GM18873 (cell line): ENCODE results near the gene ASB13.
A peak's percentile ranks its signal among the peaks of the same experiment; 100 is the strongest.
"Not testable (repeated sequence)": the region's sequence is repeated elsewhere in the genome, so short reads cannot be mapped to it uniquely, and the experiment has no call there.

Experiments used
- ATAC-seq: cut with Tn5 transposase; IDR thresholded peaks from one replicate; pipeline ENCODE4 v1.9.1; 2021; ENCODE audit warnings: mild to moderate bottlenecking, moderate library complexity, moderate number of reproducible peaks; ENCODE audit not compliant: unreplicated experiment, low FRiP score

The ASB13 gene

DNA sequence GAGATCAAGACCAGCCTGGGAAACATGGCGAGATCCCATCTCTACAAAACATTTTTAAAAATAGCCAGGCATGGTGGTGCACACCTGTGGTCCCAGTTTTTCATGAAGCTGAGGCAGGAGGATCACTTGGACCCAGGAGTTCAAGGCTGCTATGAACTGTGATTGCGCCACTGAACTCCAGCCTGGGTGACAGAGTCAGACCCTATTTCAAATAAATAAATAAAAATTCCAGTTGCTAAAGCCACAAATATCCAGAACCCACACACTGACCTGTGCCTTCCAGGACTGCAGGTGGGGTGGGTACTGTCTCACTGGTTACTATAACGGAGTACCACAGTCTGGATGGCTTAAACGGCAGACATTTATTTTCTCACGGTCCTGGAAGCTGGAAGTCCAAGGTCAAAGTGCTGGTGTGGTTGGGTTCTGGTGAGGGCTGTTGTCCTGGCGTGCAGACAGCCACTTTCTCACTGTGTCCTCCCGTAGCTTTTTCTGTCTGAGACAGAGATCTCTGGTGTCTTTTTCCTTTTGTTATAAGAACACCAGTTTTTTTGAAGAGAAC lies 38.8 kb downstream of the ASB13 start:
- ATAC-seq = no peak

- no peak for ATAC-seq
These were observed 40.2 kb downstream of the ASB13 start for GRCh38 chr10:5625992-5626777.

GRCh38 chr10:5624701-5625100 lies 41.7 kb downstream of the ASB13 start:
- no peak for ATAC-seq

DNA sequence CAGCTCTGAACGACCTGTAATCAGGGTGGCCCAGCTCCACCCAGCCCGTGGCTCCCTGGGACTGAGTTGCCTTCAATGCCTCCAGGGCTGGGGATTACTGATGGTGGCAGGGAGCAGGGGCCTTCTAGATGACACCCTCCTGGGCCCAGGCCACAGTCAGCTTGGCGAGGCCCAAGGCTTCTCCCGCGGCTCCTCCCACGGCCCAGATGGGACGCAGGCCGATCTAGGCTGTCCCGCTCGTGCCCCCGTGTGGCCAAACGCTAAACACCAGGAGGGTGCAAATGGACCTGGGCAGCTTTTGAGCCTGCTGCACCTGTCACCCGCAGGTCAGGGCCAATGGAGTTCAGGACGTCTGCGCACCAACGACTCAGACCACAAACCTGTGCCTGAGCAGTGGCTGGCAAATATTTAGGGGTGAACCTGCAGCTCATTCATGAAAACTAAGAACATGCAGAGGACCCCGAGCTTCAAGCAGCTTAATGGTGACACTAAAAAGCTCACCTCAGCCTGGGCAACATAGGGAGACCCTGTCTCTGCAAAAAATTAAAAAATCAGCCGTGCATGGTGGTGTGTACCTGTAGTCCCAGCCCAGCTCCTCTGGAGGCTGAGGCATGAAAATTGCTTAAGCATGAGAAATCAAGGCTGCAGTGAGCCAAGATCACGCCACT lies 43.2 kb downstream of the ASB13 start:
- ATAC-seq = peak; percentile 85

DNA sequence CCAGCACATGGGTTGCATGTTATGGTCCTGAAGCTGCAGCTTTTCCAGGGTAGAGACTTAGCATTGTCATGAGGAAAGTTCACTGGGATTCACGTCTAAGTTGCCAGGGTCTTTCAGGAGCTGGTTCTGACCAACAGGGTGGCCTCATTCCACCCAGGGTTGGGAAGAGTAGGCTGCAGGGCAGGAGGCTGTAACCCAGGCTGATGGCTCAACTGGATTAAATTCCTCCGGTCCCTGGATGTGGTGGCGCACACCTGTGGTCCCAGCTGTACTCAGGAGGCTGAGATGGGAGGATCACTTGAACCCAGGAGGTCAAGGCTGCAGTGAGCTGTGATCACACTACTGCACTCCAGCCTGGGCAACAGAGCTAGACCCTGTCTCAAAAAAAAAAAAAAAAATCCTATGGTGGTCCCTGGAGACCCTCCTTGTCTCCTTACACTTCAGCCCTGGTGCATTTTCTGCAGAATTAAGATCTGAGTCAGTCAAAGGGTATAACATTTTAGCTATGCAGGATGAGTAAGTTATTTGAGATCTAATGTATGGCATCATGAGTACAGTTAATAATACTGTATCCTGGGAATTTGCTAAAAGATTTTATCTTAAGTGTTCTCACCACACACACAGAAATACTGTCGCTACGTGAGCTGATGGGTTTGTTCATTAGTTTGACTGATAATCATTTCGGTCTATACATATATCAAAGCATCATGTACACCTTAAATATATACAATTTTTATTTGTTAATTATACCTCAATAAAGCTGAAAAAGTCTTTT lies 44.0 kb downstream of the ASB13 start:
- ATAC-seq = no peak

DNA sequence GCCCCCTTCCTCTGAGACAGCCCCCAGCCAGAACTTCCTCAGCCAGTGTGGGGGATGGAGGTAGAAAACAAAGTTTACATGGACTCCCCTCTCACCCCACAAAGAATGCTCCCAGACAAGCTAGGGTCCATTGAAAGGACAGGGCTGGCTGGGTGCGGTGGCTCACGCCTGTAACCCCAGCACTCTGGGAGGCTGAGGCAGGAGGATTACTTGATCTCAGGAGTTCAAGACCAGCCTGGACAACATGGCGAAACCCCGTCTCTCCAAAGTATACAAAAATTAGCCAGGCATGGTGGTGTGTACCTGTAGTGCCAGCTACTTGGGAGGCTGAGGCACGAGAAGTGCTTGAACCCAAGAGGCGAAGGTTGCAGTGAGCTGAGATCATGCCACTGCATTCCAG lies 45.0 kb downstream of the ASB13 start:
- not testable (repeated sequence) for ATAC-seq

GRCh38 chr10:5620966-5621365 lies 45.4 kb downstream of the ASB13 start:
- no peak for ATAC-seq

GRCh38 chr10:5620223-5620721 lies 46.1 kb downstream of the ASB13 start:
- no peak for ATAC-seq

DNA sequence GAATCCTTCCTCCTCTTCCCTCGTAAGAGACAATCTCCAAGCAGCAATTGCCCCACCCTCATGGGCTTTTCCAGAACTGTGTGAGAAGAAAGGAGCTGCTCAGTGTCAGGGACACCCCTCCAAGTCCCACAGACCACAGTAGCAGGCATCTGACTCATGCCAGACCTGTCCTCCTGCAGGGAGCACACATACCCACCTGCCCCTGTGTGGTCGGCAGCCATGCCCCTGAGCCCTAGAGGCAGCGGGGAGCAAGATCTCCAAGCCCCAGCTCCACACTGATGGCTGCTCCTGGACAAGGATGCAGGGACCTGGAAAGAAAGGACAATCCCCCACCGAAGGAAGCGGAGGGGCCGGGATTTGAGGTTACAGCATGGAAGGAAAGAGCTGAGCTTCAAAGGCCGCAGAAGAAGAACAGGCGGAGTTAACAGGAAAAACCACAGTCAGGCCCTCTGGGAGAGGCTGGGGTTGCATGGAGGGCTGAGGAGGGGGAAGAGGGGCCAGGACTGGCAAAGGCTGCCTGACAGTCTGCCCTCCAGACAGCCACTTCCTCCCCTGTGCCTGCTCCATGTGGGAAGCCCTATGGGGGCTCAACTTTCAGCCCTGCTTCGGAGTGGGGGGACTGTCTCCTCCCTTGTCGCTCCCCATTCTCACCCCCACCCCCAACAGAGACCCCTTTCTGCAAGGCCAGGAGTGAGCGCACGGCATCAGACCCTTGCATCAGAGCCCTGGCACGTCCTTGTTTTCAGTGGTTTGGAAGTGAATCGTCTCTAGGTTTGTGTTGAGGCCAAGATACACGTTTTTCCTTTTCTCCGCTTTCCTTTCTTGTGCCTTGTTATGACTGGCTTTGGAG lies 46.8 kb downstream of the ASB13 start:
- no peak for ATAC-seq

- ATAC-seq = no peak
These were observed 47.6 kb downstream of the ASB13 start for GRCh38 chr10:5618829-5619228.

DNA sequence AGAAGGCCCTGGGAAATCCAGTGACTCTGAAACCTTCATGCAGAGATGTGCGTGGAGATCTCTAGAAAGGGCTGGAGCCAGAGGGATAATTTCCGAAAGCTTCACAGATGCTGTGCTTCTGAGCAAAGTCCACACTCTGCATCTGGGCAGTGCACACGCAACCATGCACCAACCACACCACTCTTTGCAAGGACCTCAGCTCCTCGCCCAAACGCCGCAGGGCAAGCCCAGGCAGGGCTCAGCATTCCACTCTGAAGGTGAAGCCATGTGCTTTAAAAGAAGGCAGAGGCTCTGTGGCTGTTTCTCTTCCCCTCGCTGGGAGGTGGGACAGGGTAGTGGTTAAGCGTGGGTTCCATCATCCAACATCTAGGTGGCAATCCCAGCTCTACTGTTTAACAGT lies 48.4 kb downstream of the ASB13 start:
- ATAC-seq = no peak

- ATAC-seq = no peak
These were observed 48.9 kb downstream of the ASB13 start for GRCh38 chr10:5617521-5617920.

DNA sequence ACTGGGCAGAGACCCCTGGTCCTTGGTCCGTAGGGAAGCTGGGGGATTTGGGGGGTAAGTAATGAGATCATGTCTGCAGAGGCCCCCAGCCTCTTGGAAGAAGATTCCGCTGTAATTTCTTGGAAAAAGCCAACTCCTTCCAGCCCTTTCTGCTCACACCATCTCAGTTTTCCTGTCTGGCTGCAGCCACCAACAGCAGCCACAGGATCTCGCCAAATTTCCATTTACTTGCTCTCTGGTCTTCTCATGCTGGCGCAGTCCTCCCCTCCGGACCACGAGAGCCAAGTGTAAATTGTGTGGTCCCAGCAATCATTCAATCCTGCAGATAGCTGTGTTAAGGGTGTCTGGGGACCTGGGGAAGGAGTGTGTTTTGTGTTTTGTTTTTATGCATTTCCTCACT lies 49.6 kb downstream of the ASB13 start:
- no peak for ATAC-seq

DNA sequence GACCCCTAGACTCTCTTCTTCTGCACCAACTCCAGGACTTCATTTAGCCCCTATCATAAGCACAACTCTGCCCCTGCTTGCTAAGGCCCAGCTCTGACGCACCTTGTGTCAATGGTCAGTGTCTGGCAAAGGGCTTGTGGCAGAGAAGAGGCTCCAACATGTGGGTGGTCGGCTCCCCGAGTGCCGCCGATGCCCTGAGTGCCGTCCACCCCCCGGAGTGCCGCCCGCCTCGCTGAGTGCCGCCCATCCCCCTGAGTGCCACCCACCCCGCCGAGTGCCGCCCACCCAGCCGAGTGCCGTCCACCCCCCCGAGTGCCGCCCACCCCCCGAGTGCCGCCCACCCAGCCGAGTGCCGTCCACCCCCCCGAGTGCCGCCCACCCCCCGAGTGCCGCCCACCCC lies 50.3 kb downstream of the ASB13 start:
- no peak for ATAC-seq

GRCh38 chr10:5615316-5615715 lies 51.1 kb downstream of the ASB13 start:
- ATAC-seq = no peak

- ATAC-seq = no peak
These were observed 52.2 kb downstream of the ASB13 start for GRCh38 chr10:5614155-5614721.

GRCh38 chr10:5613481-5614154 lies 52.8 kb downstream of the ASB13 start:
- no peak for ATAC-seq

- ATAC-seq = no peak
These were observed 54.3 kb downstream of the ASB13 start for GRCh38 chr10:5611899-5612680.
